Ishikawa (cell line): ENCODE measurements around the gene ZMIZ1.

ENCODE experiments used
- CEBPB ChIP-seq: IDR thresholded peaks from 2 replicates; pipeline ENCODE4 v1.6.1; 2012
- CREB1 ChIP-seq: IDR thresholded peaks from 2 replicates; pipeline ENCODE4 v1.6.1; 2012; ENCODE audit warnings: low read depth
- EGR1 ChIP-seq: IDR thresholded peaks from 2 replicates; pipeline ENCODE4 v1.6.1; 2012
- EP300 ChIP-seq: IDR thresholded peaks from 2 replicates; pipeline ENCODE4 v1.6.1; 2012; ENCODE audit warnings: borderline replicate concordance
- FOXM1 ChIP-seq: IDR thresholded peaks from 2 replicates; pipeline ENCODE4 v1.6.1; 2012; ENCODE audit warnings: low read depth, borderline replicate concordance
- MAX ChIP-seq: IDR thresholded peaks from 2 replicates; pipeline ENCODE4 v1.6.1; 2012
- NFIC ChIP-seq: IDR thresholded peaks from 2 replicates; pipeline ENCODE4 v1.6.1; 2012
- RAD21 ChIP-seq: IDR thresholded peaks from 2 replicates; pipeline ENCODE4 v1.6.1; 2012; ENCODE audit warnings: low read depth
- REST ChIP-seq: IDR thresholded peaks from 2 replicates; pipeline ENCODE4 v1.6.1; 2012; ENCODE audit warnings: low read depth, mild to moderate bottlenecking
- TAF1 ChIP-seq: IDR thresholded peaks from 2 replicates; pipeline ENCODE4 v1.6.1; 2012; ENCODE audit warnings: low read depth, mild to moderate bottlenecking
- TCF12 ChIP-seq: IDR thresholded peaks from 2 replicates; pipeline ENCODE4 v1.6.1; 2012; ENCODE audit warnings: low read depth
- TEAD4 ChIP-seq: IDR thresholded peaks from 2 replicates; pipeline ENCODE4 v1.6.1; 2012
- USF1 ChIP-seq: IDR thresholded peaks from 2 replicates; pipeline ENCODE4 v1.6.1; 2012
- YY1 ChIP-seq: IDR thresholded peaks from 2 replicates; pipeline ENCODE4 v1.6.1; 2012; ENCODE audit warnings: low read depth
- ZBTB7A ChIP-seq: IDR thresholded peaks from 2 replicates; pipeline ENCODE4 v1.6.1; 2012; ENCODE audit warnings: low read depth

The ZMIZ1 gene

GRCh38 chr10:79078367-79079053 is 9.7 kb downstream of the ZMIZ1 start:
- no peak for TF ChIP-seq MAX
- no peak for TF ChIP-seq TEAD4
- no peak for TF ChIP-seq NFIC
- no peak for TF ChIP-seq USF1
- TF ChIP-seq EGR1, result no peak
- TF ChIP-seq EP300, result no peak
- no peak for TF ChIP-seq CREB1
- TF ChIP-seq RAD21, result no peak; the same call in 1 of the 2 replicates
- TF ChIP-seq CEBPB, result no peak
- no peak for TF ChIP-seq YY1

- TF ChIP-seq ZBTB7A (no peak), EP300 (no peak), RAD21 (no peak), FOXM1 (no peak), MAX (no peak), TCF12 (no peak), EGR1 (no peak), CREB1 (no peak), CEBPB (no peak), NFIC (no peak), TEAD4 (no peak), REST (no peak), USF1 (no peak), YY1 (no peak), TAF1 (no peak)
Observed at GRCh38 chr10:79079054-79079397, 10.3 kb downstream of the ZMIZ1 start.

GRCh38 chr10:79079490-79080355 is 11.0 kb downstream of the ZMIZ1 start:
- TF ChIP-seq ZBTB7A (no peak), EGR1 (no peak), USF1 (no peak), TCF12 (no peak), MAX (no peak), RAD21 (no peak), TAF1 (no peak; the same call in 1 of the 2 replicates), TEAD4 (no peak), YY1 (no peak), FOXM1 (no peak), CREB1 (no peak), NFIC (no peak), CEBPB (no peak), EP300 (no peak), REST (no peak)

- TF ChIP-seq EGR1 (no peak), ZBTB7A (0 out of 2 replicates have a peak, but pooled peaks have one; percentile 29)
Observed at GRCh38 chr10:79081353-79082034, 12.7 kb downstream of the ZMIZ1 start.

- TF ChIP-seq TAF1 (no peak), CREB1 (no peak), MAX (no peak)
Observed at GRCh38 chr10:79082035-79082373, 13.2 kb downstream of the ZMIZ1 start.
